ENCODE data around the gene KIF6. TPM values are rescaled to one million over a fixed set of nuclear protein-coding genes. Genes with fewer than 3 reads are reported as not detected.
"Not testable (repeated sequence)": the region's sequence is repeated elsewhere in the genome, so short reads cannot be mapped to it uniquely, and the experiment has no call there.

The KIF6 gene
- total RNA-seq, 2 experiments from 2014 or later, result not detected

DNA sequence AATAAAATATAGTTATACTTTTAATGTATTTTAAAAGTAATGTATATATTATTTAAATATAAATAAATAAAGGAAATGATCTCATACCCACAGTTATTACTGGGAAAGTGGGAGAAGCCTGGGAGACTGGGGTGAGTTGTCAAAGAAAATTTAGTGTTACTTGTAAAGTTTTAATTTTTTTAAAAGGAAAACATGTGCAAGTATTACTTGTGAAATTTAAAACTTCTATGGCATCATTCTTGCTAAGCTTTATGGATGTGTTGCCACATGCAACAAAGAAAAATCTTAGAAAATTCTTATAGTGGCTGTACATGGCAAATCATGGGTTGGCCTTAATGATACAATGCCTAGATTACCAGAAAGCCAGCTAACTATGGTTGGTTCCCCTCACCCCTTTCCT is 208.7 kb downstream of the KIF6 start:
- ChIA-PET POLR2A (no interaction called here), CTCF (no interaction called here)
- ATAC-seq (no peak), DNase-seq (no peak)
- Mint-ChIP-seq H3K27me3 (ENCODE audit: low read depth) (peaks cover 10% of the 10 kb centered on the region), H3K27ac (no peak overlapping the region), H3K36me3 (ENCODE audit: low read depth) (no peaks in the 10 kb centered on the region), H3K9me3 (ENCODE audit: insufficient read depth) (no peaks in the 10 kb centered on the region), H3K4me1 (ENCODE audit: low read depth) (no peaks in the 10 kb centered on the region), H3K4me3 (no peak overlapping the region)

DNA sequence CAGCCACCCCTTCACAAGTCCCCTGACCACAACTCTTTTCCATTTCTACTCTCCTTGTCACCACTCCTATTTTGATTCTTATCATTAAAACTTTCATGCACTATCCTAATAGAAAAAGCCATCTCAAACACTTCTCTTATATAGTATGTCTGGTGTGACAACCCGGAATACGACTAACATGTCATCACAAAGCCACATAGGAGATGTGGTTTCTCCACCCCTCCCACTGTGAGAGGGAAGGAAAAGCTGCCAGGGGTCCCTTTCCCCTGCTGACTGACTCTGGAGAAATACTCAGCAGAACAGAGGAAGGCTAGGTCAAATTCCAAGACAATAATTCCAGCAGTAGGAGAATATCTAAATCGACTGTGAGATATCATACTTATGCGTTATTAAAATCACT is 209.7 kb downstream of the KIF6 start:
- Mint-ChIP-seq H3K4me3 (no peak overlapping the region), H3K4me1 (ENCODE audit: low read depth) (no peaks in the 10 kb centered on the region), H3K9me3 (ENCODE audit: insufficient read depth) (no peaks in the 10 kb centered on the region), H3K36me3 (ENCODE audit: low read depth) (no peaks in the 10 kb centered on the region), H3K27ac (no peak overlapping the region), H3K27me3 (ENCODE audit: low read depth) (peaks cover 10% of the 10 kb centered on the region)
- ChIA-PET POLR2A (no interaction called here), CTCF (no interaction called here)
- ATAC-seq (no peak), DNase-seq (no peak)

DNA sequence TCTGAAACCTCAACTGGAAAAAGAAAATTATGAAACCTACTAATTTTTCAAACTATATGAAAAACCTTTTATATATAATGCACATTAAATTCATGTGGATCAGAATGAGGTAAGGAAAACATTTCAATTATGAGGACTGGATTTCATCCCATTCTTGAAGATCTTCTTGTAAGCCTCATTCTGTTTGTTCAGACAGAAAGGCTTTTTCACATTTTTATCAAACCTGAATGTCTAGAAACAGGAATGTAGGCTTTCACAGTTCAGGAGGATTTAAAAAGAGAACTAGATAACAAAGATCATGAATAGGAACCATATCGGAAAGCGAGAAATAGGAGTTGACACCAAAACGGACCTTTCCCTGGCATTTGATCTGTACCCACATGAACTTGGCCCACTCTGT is 210.2 kb downstream of the KIF6 start:
- Mint-ChIP-seq H3K27me3 (ENCODE audit: low read depth) (peaks cover 10% of the 10 kb centered on the region), H3K36me3 (ENCODE audit: low read depth) (no peaks in the 10 kb centered on the region), H3K27ac (no peak overlapping the region), H3K4me1 (ENCODE audit: low read depth) (no peaks in the 10 kb centered on the region), H3K9me3 (ENCODE audit: insufficient read depth) (no peaks in the 10 kb centered on the region), H3K4me3 (no peak overlapping the region)
- POLR2A ChIA-PET, result no interaction called here
- no peak for DNase-seq
- no peak for ATAC-seq
- CTCF ChIA-PET, result no interaction called here

DNA sequence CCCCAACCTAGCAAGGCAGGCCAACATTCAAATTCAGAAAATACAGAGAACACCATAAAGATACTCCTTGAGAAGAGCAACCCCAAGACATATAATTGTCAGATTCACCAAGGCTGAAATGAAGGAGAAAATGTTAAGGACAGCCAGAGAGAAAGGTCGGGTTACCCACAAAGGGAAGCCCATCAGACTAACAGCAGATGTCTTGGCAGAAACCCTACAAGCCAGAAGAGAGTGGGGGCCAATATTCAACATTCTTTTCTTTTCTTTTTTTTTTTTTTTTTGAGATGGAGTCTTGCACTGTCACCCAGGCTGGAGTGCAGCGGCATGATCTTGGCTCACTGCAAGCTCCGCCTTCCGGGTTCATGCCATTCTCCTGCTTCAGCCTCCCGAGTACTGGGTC is 215.4 kb downstream of the KIF6 start:
- H3K27me3 Mint-ChIP-seq (ENCODE audit: low read depth); H3K9me3 Mint-ChIP-seq (ENCODE audit: insufficient read depth); ATAC-seq: not testable (repeated sequence)

GRCh38 chr6:39508515-39508914 is 216.7 kb downstream of the KIF6 start:
- no peaks in the 10 kb centered on the region for H3K9me3 Mint-ChIP-seq (ENCODE audit: insufficient read depth)
- no peak for DNase-seq
- no peak overlapping the region for H3K27ac Mint-ChIP-seq
- POLR2A ChIA-PET, result no interaction called here
- H3K4me3 Mint-ChIP-seq, result no peak overlapping the region
- CTCF ChIA-PET, result no interaction called here
- ATAC-seq, result no peak
- no peaks in the 10 kb centered on the region for H3K36me3 Mint-ChIP-seq (ENCODE audit: low read depth)
- H3K27me3 Mint-ChIP-seq (ENCODE audit: low read depth), result peaks cover 7% of the 10 kb centered on the region
- H3K4me1 Mint-ChIP-seq (ENCODE audit: low read depth), result no peaks in the 10 kb centered on the region

More for the DNA sequence above, 215.4 kb downstream of the KIF6 start:
- DNase-seq; POLR2A ChIA-PET; H3K4me3 Mint-ChIP-seq; H3K4me1 Mint-ChIP-seq (ENCODE audit: low read depth); H3K27ac Mint-ChIP-seq; CTCF ChIA-PET; H3K36me3 Mint-ChIP-seq (ENCODE audit: low read depth): not testable (repeated sequence)

DNA sequence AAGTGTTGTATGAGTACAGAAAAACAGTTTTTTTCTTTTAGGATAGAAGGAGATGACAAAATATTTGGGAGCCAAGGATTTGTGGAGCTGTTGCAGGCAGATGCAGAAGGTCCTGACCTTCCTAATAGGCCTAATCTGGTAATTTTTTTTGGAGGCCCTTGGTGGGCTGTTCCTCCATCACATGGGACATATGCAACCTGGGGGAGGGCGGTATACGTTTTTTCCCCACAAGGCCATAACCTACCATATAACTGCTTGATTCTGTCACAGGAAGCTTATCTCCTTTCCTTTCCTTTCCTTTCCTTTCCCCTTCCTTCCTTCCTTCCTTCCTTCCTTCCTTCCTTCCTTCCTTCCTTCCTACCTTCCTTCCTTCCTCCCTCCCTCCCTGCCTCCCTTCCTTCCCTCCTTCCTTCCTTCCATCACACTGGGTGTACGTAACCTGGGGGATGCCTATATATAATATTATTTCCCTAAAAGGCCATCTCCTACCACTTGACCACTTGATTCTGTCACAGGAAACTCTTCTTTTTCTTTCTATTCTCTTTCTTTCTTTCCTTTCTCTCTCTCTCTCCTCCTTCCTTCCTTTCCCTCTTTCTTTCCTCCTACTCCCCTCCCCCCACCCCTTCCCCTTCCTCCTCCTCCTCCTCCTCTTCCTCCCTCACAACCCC is 217.7 kb downstream of the KIF6 start:
- H3K36me3 Mint-ChIP-seq (ENCODE audit: low read depth), result no peaks in the 10 kb centered on the region
- H3K4me1 Mint-ChIP-seq (ENCODE audit: low read depth), result no peaks in the 10 kb centered on the region
- ChIA-PET POLR2A (no interaction called here), CTCF (no interaction called here)
- no peak overlapping the region for H3K27ac Mint-ChIP-seq
- ATAC-seq, result no peak
- no peak overlapping the region for H3K4me3 Mint-ChIP-seq
- peaks cover 7% of the 10 kb centered on the region for H3K27me3 Mint-ChIP-seq (ENCODE audit: low read depth)
- H3K9me3 Mint-ChIP-seq (ENCODE audit: insufficient read depth), result no peaks in the 10 kb centered on the region
- DNase-seq, result no peak

GRCh38 chr6:39502362-39502955 is 222.7 kb downstream of the KIF6 start:
- H3K4me3 Mint-ChIP-seq; ATAC-seq; H3K4me1 Mint-ChIP-seq (ENCODE audit: low read depth); DNase-seq; POLR2A ChIA-PET; H3K9me3 Mint-ChIP-seq (ENCODE audit: insufficient read depth); H3K27ac Mint-ChIP-seq; H3K27me3 Mint-ChIP-seq (ENCODE audit: low read depth); H3K36me3 Mint-ChIP-seq (ENCODE audit: low read depth); CTCF ChIA-PET: not testable (repeated sequence)

DNA sequence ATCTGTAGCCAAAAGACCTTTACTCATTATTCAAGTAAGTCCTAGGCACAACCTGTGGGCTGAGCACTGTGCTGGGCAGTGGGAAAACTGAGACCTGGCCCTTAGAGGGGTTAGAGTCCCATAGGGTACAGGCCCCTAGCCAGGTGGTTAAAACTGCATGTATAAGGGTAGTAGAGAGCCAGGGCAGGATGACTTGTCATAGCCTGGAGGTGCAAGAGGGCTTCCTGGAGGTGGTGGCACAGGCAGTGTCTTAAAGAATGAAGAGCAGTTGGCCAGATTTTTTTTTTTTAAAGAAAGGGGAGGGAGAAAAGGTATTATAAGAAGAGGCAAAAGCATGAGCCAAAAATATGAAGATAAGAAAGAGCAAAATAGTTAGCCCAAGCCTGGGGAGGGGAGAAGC is 226.2 kb downstream of the KIF6 start:
- CTCF ChIA-PET, result no interaction called here
- peaks cover 6% of the 10 kb centered on the region for H3K27me3 Mint-ChIP-seq (ENCODE audit: low read depth)
- DNase-seq (no peak), ATAC-seq (no peak)
- peaks cover 6% of the 10 kb centered on the region for H3K9me3 Mint-ChIP-seq (ENCODE audit: insufficient read depth)
- no peak overlapping the region for H3K27ac Mint-ChIP-seq
- no peak overlapping the region for H3K4me3 Mint-ChIP-seq
- H3K4me1 Mint-ChIP-seq (ENCODE audit: low read depth), result no peaks in the 10 kb centered on the region
- no peaks in the 10 kb centered on the region for H3K36me3 Mint-ChIP-seq (ENCODE audit: low read depth)
- POLR2A ChIA-PET, result no interaction called here

DNA sequence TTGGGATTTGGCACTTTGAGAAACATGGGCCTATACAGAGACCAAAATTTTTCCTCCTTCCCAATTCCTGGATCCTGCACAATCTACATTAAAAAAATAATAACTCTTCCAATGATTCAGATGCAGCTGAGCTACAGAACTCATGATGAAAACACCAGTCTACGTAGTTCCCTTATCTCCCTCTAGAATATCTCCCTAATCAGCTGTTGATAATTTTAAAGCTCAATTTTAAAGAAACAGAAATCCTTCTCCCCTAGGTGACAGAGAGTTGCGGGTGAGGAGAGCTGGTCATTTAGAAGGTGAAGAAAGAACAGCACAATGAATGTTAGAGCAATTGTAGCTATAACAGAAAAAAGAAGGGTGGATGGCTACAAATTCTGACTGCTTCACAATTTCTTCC is 227.1 kb downstream of the KIF6 start:
- no peak for ATAC-seq
- Mint-ChIP-seq H3K27ac (no peak overlapping the region), H3K36me3 (ENCODE audit: low read depth) (no peaks in the 10 kb centered on the region), H3K4me1 (ENCODE audit: low read depth) (no peaks in the 10 kb centered on the region), H3K27me3 (ENCODE audit: low read depth) (peaks cover 3% of the 10 kb centered on the region), H3K4me3 (no peak overlapping the region), H3K9me3 (ENCODE audit: insufficient read depth) (peaks cover 6% of the 10 kb centered on the region)
- ChIA-PET POLR2A (no interaction called here), CTCF (no interaction called here)
- no peak for DNase-seq

GRCh38 chr6:39496915-39497314 is 228.3 kb downstream of the KIF6 start:
- H3K4me3 Mint-ChIP-seq, result no peak overlapping the region
- ChIA-PET CTCF (no interaction called here), POLR2A (no interaction called here)
- peaks cover 6% of the 10 kb centered on the region for H3K9me3 Mint-ChIP-seq (ENCODE audit: insufficient read depth)
- DNase-seq (no peak), ATAC-seq (no peak)
- H3K36me3 Mint-ChIP-seq (ENCODE audit: low read depth), result no peaks in the 10 kb centered on the region
- H3K27me3 Mint-ChIP-seq (ENCODE audit: low read depth), result peaks cover 5% of the 10 kb centered on the region
- H3K27ac Mint-ChIP-seq, result no peak overlapping the region
- H3K4me1 Mint-ChIP-seq (ENCODE audit: low read depth), result no peaks in the 10 kb centered on the region

GRCh38 chr6:39496456-39496855 is 228.8 kb downstream of the KIF6 start:
- Mint-ChIP-seq H3K27me3 (ENCODE audit: low read depth) (peaks cover 5% of the 10 kb centered on the region), H3K36me3 (ENCODE audit: low read depth) (no peaks in the 10 kb centered on the region), H3K9me3 (ENCODE audit: insufficient read depth) (peaks cover 2% of the 10 kb centered on the region), H3K4me3 (no peak overlapping the region), H3K4me1 (ENCODE audit: low read depth) (no peaks in the 10 kb centered on the region), H3K27ac (no peak overlapping the region)
- POLR2A ChIA-PET, result no interaction called here
- DNase-seq (no peak), ATAC-seq (no peak)
- CTCF ChIA-PET, result no interaction called here

DNA sequence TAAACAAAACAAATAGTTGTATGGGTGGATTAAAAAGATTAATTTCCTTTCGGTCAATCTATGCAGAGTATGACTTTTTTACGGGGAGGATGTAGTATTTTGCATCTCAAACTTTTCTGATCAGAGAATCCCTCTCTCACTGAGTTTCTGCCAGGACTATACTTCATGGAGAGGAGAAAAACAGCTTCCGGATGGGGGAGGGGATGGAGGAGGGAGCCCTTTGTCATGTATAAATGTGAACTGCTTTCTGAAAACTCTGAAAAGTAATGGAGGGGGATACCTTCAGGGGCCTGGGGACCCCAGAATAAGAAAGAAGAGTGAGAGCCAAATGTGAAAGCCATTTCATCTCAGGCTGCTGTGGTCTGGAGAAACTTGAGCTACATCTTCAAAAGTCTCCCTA is 229.6 kb downstream of the KIF6 start:
- Mint-ChIP-seq H3K4me3 (no peak overlapping the region), H3K9me3 (ENCODE audit: insufficient read depth) (no peaks in the 10 kb centered on the region), H3K36me3 (ENCODE audit: low read depth) (no peaks in the 10 kb centered on the region), H3K27me3 (ENCODE audit: low read depth) (peaks cover 5% of the 10 kb centered on the region), H3K4me1 (ENCODE audit: low read depth) (no peaks in the 10 kb centered on the region), H3K27ac (no peak overlapping the region)
- ChIA-PET CTCF (no interaction called here), POLR2A (no interaction called here)
- ATAC-seq (no peak), DNase-seq (no peak)

- H3K27ac Mint-ChIP-seq, result no peak overlapping the region
- ATAC-seq, result no peak
- POLR2A ChIA-PET, result no interaction called here
Observed at GRCh38 chr6:39494998-39495397, 230.2 kb downstream of the KIF6 start.

More at GRCh38 chr6:39494998-39495397, 230.2 kb downstream of the KIF6 start:
- Mint-ChIP-seq H3K36me3 (ENCODE audit: low read depth) (no peaks in the 10 kb centered on the region), H3K4me3 (no peak overlapping the region), H3K27me3 (ENCODE audit: low read depth) (peaks cover 5% of the 10 kb centered on the region), H3K9me3 (ENCODE audit: insufficient read depth) (no peaks in the 10 kb centered on the region), H3K4me1 (ENCODE audit: low read depth) (no peaks in the 10 kb centered on the region)
- no peak for DNase-seq
- CTCF ChIA-PET, result no interaction called here

Measured in activated CD8-positive, alpha-beta T cell treated with anti-CD3 and anti-CD28 coated beads, Interleukin-2, amount 10 ng/mL, durations not matched to agents 7 days and 5 days (primary cell).